AG09319 (cell line): Measurements from ENCODE around the gene INTS14.

Experiments
- DNase-seq: peaks from one replicate; pipeline ENCODE4 v3.0.0-alpha.2; 2010; ENCODE audit warnings: low read depth; ENCODE audit errors: extremely low read depth
- TF ChIP-seq, protein P1 (sequence below): IDR thresholded peaks from 2 replicates; pipeline ENCODE4 v1.5.1; 2011; ENCODE audit warnings: low read depth, mild to moderate bottlenecking, inconsistent platforms, low read length, moderate library complexity

Gene INTS14

DNA sequence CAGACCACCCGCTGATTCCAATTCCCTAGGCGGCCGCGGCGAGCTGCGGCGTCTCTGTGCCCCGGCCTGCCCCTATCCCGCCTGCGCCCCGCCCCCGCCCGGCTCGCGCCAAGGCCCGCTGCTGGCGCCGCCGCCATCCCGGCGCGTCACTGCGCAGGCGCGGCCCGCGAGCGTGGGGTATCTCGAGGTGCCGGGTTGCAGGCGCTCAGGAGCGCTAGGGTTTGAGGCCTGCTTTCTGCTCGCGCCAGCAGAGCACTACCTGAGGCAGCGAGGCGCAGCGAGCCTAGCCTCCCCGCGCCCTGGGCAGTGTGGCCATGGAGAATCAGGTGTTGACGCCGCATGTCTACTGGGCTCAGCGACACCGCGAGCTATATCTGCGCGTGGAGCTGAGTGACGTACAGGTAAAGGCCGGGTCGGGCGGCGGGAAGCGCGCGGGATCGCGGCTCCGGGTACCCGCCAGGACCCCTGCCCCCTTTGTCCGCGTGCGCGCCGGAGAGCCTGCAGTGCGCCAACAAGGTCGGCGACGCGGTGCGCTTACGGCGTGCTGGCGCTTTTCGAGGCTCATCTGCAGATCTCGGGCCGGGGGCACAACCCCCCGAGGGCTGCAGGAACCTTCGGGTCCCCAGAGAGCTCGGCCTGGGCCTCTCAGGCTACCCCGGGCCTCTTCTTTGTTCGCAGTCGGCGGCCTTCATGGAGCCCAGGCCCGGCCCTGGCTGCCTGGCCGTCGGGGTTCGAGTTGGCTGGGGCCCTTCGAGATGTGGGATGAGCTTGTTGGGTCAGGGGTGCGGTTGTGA is 80.4 kb downstream of the INTS14 start, which contains the start of gene HACD3:
HACD3 (plus strand) TSS at position 146 of the 794 bp plus-strand sequence; CDS start at position 315, 169 bp downstream.
- TF ChIP-seq, protein P1, sequence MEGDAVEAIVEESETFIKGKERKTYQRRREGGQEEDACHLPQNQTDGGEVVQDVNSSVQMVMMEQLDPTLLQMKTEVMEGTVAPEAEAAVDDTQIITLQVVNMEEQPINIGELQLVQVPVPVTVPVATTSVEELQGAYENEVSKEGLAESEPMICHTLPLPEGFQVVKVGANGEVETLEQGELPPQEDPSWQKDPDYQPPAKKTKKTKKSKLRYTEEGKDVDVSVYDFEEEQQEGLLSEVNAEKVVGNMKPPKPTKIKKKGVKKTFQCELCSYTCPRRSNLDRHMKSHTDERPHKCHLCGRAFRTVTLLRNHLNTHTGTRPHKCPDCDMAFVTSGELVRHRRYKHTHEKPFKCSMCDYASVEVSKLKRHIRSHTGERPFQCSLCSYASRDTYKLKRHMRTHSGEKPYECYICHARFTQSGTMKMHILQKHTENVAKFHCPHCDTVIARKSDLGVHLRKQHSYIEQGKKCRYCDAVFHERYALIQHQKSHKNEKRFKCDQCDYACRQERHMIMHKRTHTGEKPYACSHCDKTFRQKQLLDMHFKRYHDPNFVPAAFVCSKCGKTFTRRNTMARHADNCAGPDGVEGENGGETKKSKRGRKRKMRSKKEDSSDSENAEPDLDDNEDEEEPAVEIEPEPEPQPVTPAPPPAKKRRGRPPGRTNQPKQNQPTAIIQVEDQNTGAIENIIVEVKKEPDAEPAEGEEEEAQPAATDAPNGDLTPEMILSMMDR, result no peak
- no peak for DNase-seq

DNA sequence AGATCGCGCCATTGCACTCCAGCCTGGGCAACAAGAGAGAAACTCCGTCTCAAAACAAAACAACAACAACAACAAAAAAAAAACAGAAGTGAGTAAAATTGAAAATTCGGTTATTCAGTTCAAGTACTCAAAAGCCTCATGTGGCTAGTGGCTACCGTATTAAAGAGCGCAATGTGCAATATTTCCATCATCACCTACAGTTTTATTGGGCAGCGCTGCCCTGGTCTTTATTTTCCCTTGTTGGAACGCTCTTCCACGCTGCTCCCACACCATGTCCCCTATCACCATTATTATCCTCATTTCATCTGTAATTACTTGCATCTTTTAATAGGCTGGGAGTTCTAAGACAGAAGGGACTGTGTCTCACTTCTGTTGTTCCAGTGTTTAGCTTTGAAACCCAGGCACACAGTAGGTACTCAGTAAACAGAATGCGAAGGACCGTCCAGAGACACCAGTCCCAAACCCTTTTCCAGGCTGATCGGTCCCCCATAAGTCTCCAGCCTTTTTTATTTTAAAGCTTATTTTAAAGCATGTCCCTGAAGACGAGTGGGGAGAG is 81.1 kb downstream of the INTS14 start:
- no peak for DNase-seq
- TF ChIP-seq, protein P1, result no peak
